22Rv1 (cell line): Measurements from ENCODE around the gene UBALD1.

Experiments used
- CTCF ChIP-seq: fragments of 450-650 bp; IDR thresholded peaks from 2 replicates; pipeline ENCODE4 v1.5.1; 2017; ENCODE audit warnings: mild to moderate bottlenecking
- ZFX ChIP-seq: fragments of 450-650 bp; IDR thresholded peaks from 2 replicates; pipeline ENCODE4 v1.6.1; 2017; ENCODE audit warnings: antibody characterized with exemption, borderline replicate concordance

- TF ChIP-seq ZFX (no peak), CTCF (no peak)
These were observed 41.1 kb upstream of the UBALD1 start for GRCh38 chr16:4655801-4656200.
